NCI-H2171 treated with DMSO at 0.1 percent for 48 hours (cell line): Measurements from ENCODE around the gene FUOM.

Experiments used
- DNase-seq: peaks from one replicate; lab custom pipeline; 2025; lab: John Stamatoyannopoulos, UW

The FUOM gene

DNA sequence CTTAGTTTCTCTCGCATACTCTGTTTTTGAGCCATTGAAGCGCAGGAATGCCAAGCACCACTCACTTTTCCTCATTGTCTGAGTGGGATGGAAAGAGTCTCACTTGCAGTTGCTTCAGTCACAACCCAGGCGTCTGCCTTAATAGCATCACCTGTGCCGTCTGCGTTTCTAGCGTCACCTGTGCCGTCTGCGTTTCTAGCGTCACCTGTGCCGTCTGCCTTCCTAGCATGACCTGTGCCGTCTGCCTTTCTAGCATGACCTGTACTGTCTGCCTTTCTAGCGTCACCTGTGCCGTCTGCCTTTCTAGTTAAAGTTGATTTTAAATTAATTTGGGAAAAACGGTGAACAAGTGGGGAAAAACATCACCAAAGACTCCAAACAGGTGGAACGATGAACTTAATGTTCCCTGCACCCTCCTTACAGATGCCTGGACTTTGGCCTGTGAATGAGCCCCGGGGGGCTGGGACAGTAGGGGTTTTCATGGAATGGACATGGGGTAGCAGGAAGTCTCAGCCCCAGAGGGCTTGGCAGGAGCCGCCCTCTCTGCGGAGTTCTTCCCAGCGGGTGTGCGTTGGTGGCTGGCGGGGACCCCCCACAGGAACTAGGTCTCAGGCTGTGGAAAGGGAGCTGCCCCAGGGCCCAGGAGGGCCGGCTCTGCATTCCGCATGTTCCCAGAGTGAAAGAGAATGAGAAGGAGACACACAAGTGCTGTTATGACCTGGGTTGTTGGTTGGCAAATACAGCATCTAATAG lies 45.6 kb downstream of the FUOM start:
- DNase-seq, result no peak

DNA sequence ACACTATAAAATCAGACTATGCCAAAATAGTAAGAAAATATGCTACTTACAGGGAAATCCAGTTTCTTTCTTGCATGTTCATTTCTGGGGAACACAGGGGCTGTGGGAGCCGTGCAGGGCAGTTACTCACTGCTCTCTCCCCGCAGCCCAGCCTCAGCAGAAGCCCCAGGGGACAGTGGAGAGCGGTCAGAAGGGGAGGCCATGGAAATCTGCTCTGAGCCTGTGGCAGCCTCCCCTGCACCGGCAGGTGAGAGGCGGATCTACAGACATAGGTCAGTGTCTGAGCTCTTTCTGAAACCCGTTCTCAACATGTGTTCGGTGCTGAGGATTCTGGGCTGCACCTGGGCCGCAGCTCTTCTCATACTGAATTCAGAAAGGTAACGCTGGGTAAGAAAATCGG lies 46.2 kb downstream of the FUOM start:
- no peak for DNase-seq

GRCh38 chr10:133310789-133311188 lies 47.0 kb downstream of the FUOM start:
- no peak for DNase-seq

- DNase-seq, result no peak
These were observed 47.4 kb downstream of the FUOM start for GRCh38 chr10:133310399-133310755.

- DNase-seq, result no peak
These were observed 48.0 kb downstream of the FUOM start for GRCh38 chr10:133309720-133310398.

DNA sequence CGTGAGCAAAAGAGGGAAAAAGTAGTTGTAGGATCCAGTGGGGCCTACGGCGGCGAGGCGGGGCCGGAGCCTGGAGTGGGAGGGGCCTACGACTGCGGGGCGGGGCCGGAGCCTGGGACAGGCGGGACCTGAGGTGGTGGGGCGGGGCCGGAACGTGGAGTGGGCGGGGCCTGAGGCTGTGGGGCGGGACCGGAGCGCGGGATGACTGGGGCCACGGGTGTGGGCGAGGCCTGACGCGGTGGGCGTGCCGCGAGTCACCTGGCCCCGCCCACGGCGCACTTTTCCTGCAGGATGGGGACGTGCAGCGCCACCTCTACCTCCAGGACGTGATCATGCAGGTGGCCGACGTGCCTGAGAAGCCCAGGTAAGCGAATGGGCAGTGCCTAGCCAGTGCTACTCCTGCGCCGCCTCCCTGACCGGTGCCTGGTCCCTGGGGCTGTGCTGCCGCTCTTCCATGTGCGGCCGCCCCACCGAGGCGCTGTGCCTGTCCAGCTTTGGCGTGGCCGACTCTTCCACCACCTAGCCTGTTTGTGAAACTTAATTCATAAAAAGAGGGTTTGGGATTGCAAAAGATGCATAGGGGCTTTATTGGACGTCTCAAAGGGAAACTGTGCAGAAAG lies 48.6 kb downstream of the FUOM start:
- DNase-seq, result peak; percentile 64

GRCh38 chr10:133308421-133309099 lies 49.3 kb downstream of the FUOM start, which contains the start of the genes TUBGCP2 and ZNF511:
TSS of gene TUBGCP2 (minus strand) at chr10:133308872. CDS start at chr10:133302941, 5,931 bp downstream.
TSS of gene ZNF511 (plus strand) at chr10:133308914. CDS start at chr10:133308944, 30 bp downstream.
- DNase-seq, result peak; percentile 54

DNA sequence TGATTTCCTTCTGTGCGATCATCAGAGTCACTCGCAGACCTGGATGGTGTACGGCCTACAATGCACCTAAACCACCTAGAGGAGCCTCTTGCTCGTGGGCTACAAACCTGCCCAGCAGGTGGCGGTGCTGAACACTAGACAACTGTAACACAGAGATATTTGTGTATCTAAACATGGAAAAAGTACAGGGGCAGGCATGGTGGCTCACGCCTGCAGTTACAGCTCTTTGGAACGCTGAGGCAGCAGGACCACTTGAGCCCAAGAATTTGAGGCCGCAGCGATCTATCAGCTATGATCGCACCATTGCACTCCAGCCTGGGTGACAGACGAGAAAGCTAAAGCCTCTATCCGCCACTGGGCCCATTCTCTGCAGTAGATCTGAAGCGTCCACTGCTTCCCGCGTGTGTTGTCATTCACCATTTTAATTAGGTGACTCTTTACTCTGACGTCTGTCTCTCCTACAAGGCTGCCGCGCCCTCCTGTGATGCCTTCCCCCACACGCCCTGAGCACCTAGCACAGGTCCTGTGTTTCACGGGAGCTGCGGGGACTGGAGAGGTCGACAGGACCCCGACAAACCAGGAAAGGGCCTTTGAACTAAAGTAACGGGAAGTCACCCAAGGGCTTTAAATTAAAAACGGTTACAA lies 49.9 kb downstream of the FUOM start:
- peak; percentile 66 for DNase-seq

GRCh38 chr10:133306941-133307379 lies 50.9 kb downstream of the FUOM start:
- no peak for DNase-seq

- no peak for DNase-seq
These were observed 51.7 kb downstream of the FUOM start for GRCh38 chr10:133306097-133306476.
